Prostate gland (tissue), 2 donors: ENCODE measurements around the gene AGK.

Experiments
- POLR2A ChIP-seq: fragments of 450-650 bp; IDR thresholded peaks from one replicate; pipeline ENCODE4 v1.6.1; 2016; ENCODE audit warnings: antibody characterized with exemption, mild to moderate bottlenecking
- POLR2AphosphoS5 ChIP-seq: sonication (generic); formaldehyde crosslinking; IDR thresholded peaks from one replicate; pipeline ENCODE4 v1.6.1; 2017; ENCODE audit warnings: antibody characterized with exemption
- TF ChIP-seq, protein P1 (sequence below), 4 experiments: fragments of 200-600 bp in 2 of 4; fragments of 450-650 bp in 2 of 4; sonication (generic) in 2 of 4; IDR thresholded peaks; 1 replicate in 3 of 4; 2 replicates in 1 of 4; pipeline ENCODE4 v1.5.1; 2016 to 2019; ENCODE audit warnings: antibody characterized with exemption in 4 of 4, mild to moderate bottlenecking in 2 of 4, moderate library complexity in 2 of 4

GRCh38 chr7:141691540-141691939, 140.3 kb downstream of the AGK start:
- TF ChIP-seq, protein P1, sequence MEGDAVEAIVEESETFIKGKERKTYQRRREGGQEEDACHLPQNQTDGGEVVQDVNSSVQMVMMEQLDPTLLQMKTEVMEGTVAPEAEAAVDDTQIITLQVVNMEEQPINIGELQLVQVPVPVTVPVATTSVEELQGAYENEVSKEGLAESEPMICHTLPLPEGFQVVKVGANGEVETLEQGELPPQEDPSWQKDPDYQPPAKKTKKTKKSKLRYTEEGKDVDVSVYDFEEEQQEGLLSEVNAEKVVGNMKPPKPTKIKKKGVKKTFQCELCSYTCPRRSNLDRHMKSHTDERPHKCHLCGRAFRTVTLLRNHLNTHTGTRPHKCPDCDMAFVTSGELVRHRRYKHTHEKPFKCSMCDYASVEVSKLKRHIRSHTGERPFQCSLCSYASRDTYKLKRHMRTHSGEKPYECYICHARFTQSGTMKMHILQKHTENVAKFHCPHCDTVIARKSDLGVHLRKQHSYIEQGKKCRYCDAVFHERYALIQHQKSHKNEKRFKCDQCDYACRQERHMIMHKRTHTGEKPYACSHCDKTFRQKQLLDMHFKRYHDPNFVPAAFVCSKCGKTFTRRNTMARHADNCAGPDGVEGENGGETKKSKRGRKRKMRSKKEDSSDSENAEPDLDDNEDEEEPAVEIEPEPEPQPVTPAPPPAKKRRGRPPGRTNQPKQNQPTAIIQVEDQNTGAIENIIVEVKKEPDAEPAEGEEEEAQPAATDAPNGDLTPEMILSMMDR (IDR thresholded peaks at IDR 0.05), result no peak
- TF ChIP-seq POLR2A, result no peak
- no peak for TF ChIP-seq POLR2AphosphoS5
